IMR-90 (cell line): ENCODE results near the gene TNFSF12.

ENCODE experiments used
- CEBPB ChIP-seq: IDR thresholded peaks from 2 replicates; pipeline ENCODE4 v1.6.1; 2012; ENCODE audit warnings: low read depth, low read length, improper control_type of control experiment
- FOS ChIP-seq: fragments of 150-350 bp; IDR thresholded peaks from 2 replicates; pipeline ENCODE4 v1.6.1; 2016; ENCODE audit warnings: low read depth, low read length
- MAZ ChIP-seq: IDR thresholded peaks from 2 replicates; pipeline ENCODE4 v1.6.1; 2012; ENCODE audit warnings: low read depth, mild to moderate bottlenecking, low read length, improper control_type of control experiment, moderate library complexity, borderline replicate concordance
- MXI1 ChIP-seq: IDR thresholded peaks from 2 replicates; pipeline ENCODE4 v1.6.1; 2012; ENCODE audit warnings: low read depth, mild to moderate bottlenecking, low read length, moderate library complexity, borderline replicate concordance
- POLR2A ChIP-seq: IDR thresholded peaks from 2 replicates; pipeline ENCODE4 v1.6.1; 2012; ENCODE audit warnings: mild to moderate bottlenecking, low read depth, low read length
- RFX5 ChIP-seq: IDR thresholded peaks from 2 replicates; pipeline ENCODE4 v1.8.0; 2012; ENCODE audit warnings: low read depth, mild to moderate bottlenecking, low read length, moderate library complexity
- TF ChIP-seq, protein P1 (sequence below): conservative IDR thresholded peaks from 2 replicates; pipeline ENCODE4 v1.5.1; 2012; ENCODE audit warnings: mild to moderate bottlenecking, low read depth, low read length, improper control_type of control experiment

GRCh38 chr17:7575481-7575883, 26.6 kb downstream of the TNFSF12 start:
- TF ChIP-seq, protein P1, sequence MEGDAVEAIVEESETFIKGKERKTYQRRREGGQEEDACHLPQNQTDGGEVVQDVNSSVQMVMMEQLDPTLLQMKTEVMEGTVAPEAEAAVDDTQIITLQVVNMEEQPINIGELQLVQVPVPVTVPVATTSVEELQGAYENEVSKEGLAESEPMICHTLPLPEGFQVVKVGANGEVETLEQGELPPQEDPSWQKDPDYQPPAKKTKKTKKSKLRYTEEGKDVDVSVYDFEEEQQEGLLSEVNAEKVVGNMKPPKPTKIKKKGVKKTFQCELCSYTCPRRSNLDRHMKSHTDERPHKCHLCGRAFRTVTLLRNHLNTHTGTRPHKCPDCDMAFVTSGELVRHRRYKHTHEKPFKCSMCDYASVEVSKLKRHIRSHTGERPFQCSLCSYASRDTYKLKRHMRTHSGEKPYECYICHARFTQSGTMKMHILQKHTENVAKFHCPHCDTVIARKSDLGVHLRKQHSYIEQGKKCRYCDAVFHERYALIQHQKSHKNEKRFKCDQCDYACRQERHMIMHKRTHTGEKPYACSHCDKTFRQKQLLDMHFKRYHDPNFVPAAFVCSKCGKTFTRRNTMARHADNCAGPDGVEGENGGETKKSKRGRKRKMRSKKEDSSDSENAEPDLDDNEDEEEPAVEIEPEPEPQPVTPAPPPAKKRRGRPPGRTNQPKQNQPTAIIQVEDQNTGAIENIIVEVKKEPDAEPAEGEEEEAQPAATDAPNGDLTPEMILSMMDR: no peak
- TF ChIP-seq POLR2A (0 out of 2 replicates have a peak, but pooled peaks have one; percentile 30), RFX5 (no peak), MAZ (no peak), MXI1 (no peak), FOS (no peak), CEBPB (no peak)
